GM23338 (cell line): Measurements from ENCODE around the gene JAKMIP1. TPM values are rescaled to one million over a fixed set of nuclear protein-coding genes. Genes with fewer than 3 reads are reported as not detected.

Source experiments
- ATAC-seq: fragments of 200-7000 bp; cut with Tn5 transposase; 3 replicates; pipeline ENCODE4 v1.9.1; 2020
- DNase-seq: peaks from one replicate; pipeline ENCODE4 v3.0.0-alpha.2; 2015; ENCODE audit warnings: low spot score
- H2AFZ ChIP-seq: fragments of 200-600 bp; sonication (generic); 2 replicates; pipeline ENCODE4 v1.8.0; 2016; ENCODE audit warnings: antibody characterized with exemption, mild to moderate bottlenecking, moderate library complexity
- H3F3A ChIP-seq: fragments of 200-600 bp; sonication (generic); replicated peaks from 2 replicates; pipeline ENCODE4 v1.8.0; 2017; ENCODE audit warnings: antibody characterized with exemption, mixed run types, low read depth
- H3K27ac ChIP-seq: fragments of 200-600 bp; sonication (generic); 2 replicates; pipeline ENCODE4 v1.6.1; 2016; ENCODE audit warnings: low read depth
- H3K27me3 ChIP-seq: fragments of 200-600 bp; sonication (generic); 2 replicates; pipeline ENCODE4 v1.8.0; 2016; ENCODE audit warnings: mild to moderate bottlenecking, mixed run types, moderate library complexity; ENCODE audit not compliant: insufficient read depth
- H3K36me3 ChIP-seq: fragments of 200-600 bp; sonication (generic); 2 replicates; pipeline ENCODE4 v1.8.0; 2016; ENCODE audit warnings: mild to moderate bottlenecking; ENCODE audit not compliant: insufficient read depth
- H3K4me1 ChIP-seq: fragments of 200-600 bp; sonication (generic); 2 replicates; pipeline ENCODE4 v1.8.0; 2016; ENCODE audit warnings: mild to moderate bottlenecking, moderate library complexity; ENCODE audit not compliant: insufficient read depth
- H3K4me2 ChIP-seq: fragments of 200-600 bp; sonication (generic); 2 replicates; pipeline ENCODE4 v1.7.1; 2017; ENCODE audit warnings: mixed run types
- H3K4me3 ChIP-seq: fragments of 200-600 bp; sonication (generic); 2 replicates; pipeline ENCODE4 v1.6.1; 2016; ENCODE audit warnings: mixed run types
- H3K79me2 ChIP-seq: fragments of 200-600 bp; sonication (generic); replicated peaks from 2 replicates; pipeline ENCODE4 v1.8.0; 2017; ENCODE audit warnings: mild to moderate bottlenecking; ENCODE audit not compliant: insufficient read depth
- H3K9me2 ChIP-seq: fragments of 200-600 bp; sonication (generic); 2 replicates; pipeline ENCODE4 v1.8.0; 2017; ENCODE audit not compliant: insufficient read depth
- H4K20me1 ChIP-seq: fragments of 200-600 bp; sonication (generic); replicated peaks from 2 replicates; pipeline ENCODE4 v1.8.0; 2017; ENCODE audit warnings: mild to moderate bottlenecking; ENCODE audit not compliant: insufficient read depth
- H3K27ac Mint-ChIP-seq: 2 replicates; pipeline ENCODE4 v1.8.0; 2020; ENCODE audit warnings: inconsistent platforms, mild to moderate bottlenecking, moderate library complexity, mixed read lengths
- H3K27me3 Mint-ChIP-seq: 3 replicates; pipeline ENCODE4 v1.8.0; 2022; ENCODE audit warnings: low read depth, mild to moderate bottlenecking, moderate library complexity, mixed read lengths, inconsistent platforms; ENCODE audit not compliant: insufficient read depth, poor library complexity
- H3K36me3 Mint-ChIP-seq: 3 replicates; pipeline ENCODE4 v1.8.0; 2021; ENCODE audit warnings: low read depth, mild to moderate bottlenecking, inconsistent platforms, moderate library complexity, mixed read lengths
- H3K4me1 Mint-ChIP-seq: 3 replicates; pipeline ENCODE4 v1.8.0; 2020; ENCODE audit warnings: mild to moderate bottlenecking, inconsistent platforms, mixed read lengths
- H3K4me3 Mint-ChIP-seq: 3 replicates; pipeline ENCODE4 v1.8.0; 2021; ENCODE audit warnings: moderate library complexity, mild to moderate bottlenecking, inconsistent platforms, mixed read lengths
- H3K9me3 Mint-ChIP-seq: 3 replicates; pipeline ENCODE4 v1.8.0; 2020; ENCODE audit warnings: moderate library complexity, mild to moderate bottlenecking, inconsistent platforms, mixed read lengths
- CREB1 ChIP-seq: fragments of 250-450 bp; sonication (Bioruptor Pico); IDR thresholded peaks from 2 replicates; pipeline ENCODE4 v1.5.0; 2020; ENCODE audit warnings: low read depth, mild to moderate bottlenecking, moderate library complexity
- CTCF ChIP-seq, 2 experiments: fragments of 200-600 bp in 1 of 2; sonication (generic) in 1 of 2; conservative IDR thresholded peaks; 2 replicates each; pipeline versions ENCODE4 v1.5.1 to v1.6.1; 2016 to 2017; ENCODE audit warnings: antibody characterized with exemption in 2 of 2, low read depth in 2 of 2, mild to moderate bottlenecking in 2 of 2, moderate library complexity in 1 of 2
- ETS1 ChIP-seq: IDR thresholded peaks from 2 replicates; pipeline ENCODE4 v1.6.1; 2016; ENCODE audit warnings: antibody characterized with exemption
- EZH2 ChIP-seq: fragments of 200-600 bp; sonication (generic); IDR thresholded peaks from one replicate; pipeline ENCODE4 v1.8.0; 2017; ENCODE audit warnings: antibody characterized with exemption, mild to moderate bottlenecking, low read depth; ENCODE audit not compliant: unreplicated experiment
- JUNB ChIP-seq: IDR thresholded peaks from one replicate; pipeline ENCODE4 v1.6.1; 2016; ENCODE audit warnings: antibody characterized with exemption; ENCODE audit not compliant: unreplicated experiment
- NANOG ChIP-seq: IDR thresholded peaks from 2 replicates; pipeline ENCODE4 v1.6.1; 2016; ENCODE audit warnings: antibody characterized with exemption, borderline replicate concordance
- POLR2AphosphoS5 ChIP-seq: IDR thresholded peaks from 2 replicates; pipeline ENCODE4 v1.6.1; 2016; ENCODE audit warnings: antibody characterized with exemption, low read depth
- REST ChIP-seq: IDR thresholded peaks from one replicate; pipeline ENCODE4 v1.6.1; 2018; ENCODE audit warnings: antibody characterized with exemption; ENCODE audit not compliant: unreplicated experiment
- STAT1 ChIP-seq: IDR thresholded peaks from one replicate; pipeline ENCODE4 v1.6.1; 2016; ENCODE audit warnings: antibody characterized with exemption; ENCODE audit not compliant: unreplicated experiment
- ZNF114 ChIP-seq: fragments of 250-450 bp; sonication (Bioruptor Pico); IDR thresholded peaks from 2 replicates; pipeline ENCODE4 v1.5.0; 2020; ENCODE audit warnings: mild to moderate bottlenecking, moderate library complexity
- ZNF331 ChIP-seq: fragments of 250-450 bp; sonication (Bioruptor Pico); IDR thresholded peaks from 2 replicates; pipeline ENCODE4 v1.5.0; 2020; ENCODE audit warnings: low read depth, mild to moderate bottlenecking, moderate library complexity
- ZNF462 ChIP-seq: fragments of 250-450 bp; sonication (Bioruptor Pico); IDR thresholded peaks from 2 replicates; pipeline ENCODE4 v1.5.0; 2020; ENCODE audit warnings: mild to moderate bottlenecking, moderate library complexity
- polyA plus RNA-seq: library from polyadenylated mRNA; unstranded; fragments of >200 nt; fragmentation: Nextera tagmentation; extraction: Ambion mirVana; gene quantifications from 2 replicates; pipeline ENCODE4 v1.2.1, GENCODE V29; 2016
- total RNA-seq: library from RNA; depleted of rRNA; stranded (reverse); fragments of >200 nt; shearing (Covaris generic); gene quantifications from 2 replicates; pipeline ENCODE4 v1.2.3, GENCODE V29; 2014

The JAKMIP1 gene
- total and polyA plus RNA-seq, 2 experiments from 2014 or later = 4.6 to 5.1 TPM

- Histone ChIP-seq H3K36me3 (no peaks in the 10 kb centered on the region), H3K27me3 (peaks cover 10% of the 10 kb centered on the region), H3K4me3 (no peak overlapping the region), H3K79me2 (no peaks in the 10 kb centered on the region), H3F3A (no peaks in the 10 kb centered on the region), H2AFZ (no peak overlapping the region), H3K9me2 (no peaks in the 10 kb centered on the region), H3K27ac (no peak overlapping the region), H3K4me2 (no peak overlapping the region), H3K4me1 (no peaks in the 10 kb centered on the region), H4K20me1 (no peaks in the 10 kb centered on the region)
- H3K27me3 Mint-ChIP-seq = peaks cover 14% of the 10 kb centered on the region
- DNase-seq (no peak), ATAC-seq (no peak)
- no peak overlapping the region for H3K4me3 Mint-ChIP-seq
- H3K4me1 Mint-ChIP-seq = peaks cover 7% of the 10 kb centered on the region; the same call in 2 of the 3 replicates
- peaks cover 7% of the 10 kb centered on the region; the same call in 2 of the 3 replicates for H3K9me3 Mint-ChIP-seq
- no peaks in the 10 kb centered on the region for H3K36me3 Mint-ChIP-seq
- TF ChIP-seq STAT1 (no peak), REST (no peak), CTCF (conservative IDR thresholded peaks at IDR 0.05; ENCODE audit: low read depth in 2 of 2) (no peak), POLR2AphosphoS5 (no peak), ZNF331 (CRISPR knock-in tag) (no peak), EZH2 (no peak), NANOG (no peak), CREB1 (CRISPR knock-in tag) (no peak), ZNF114 (CRISPR knock-in tag) (no peak), JUNB (no peak), ZNF462 (CRISPR knock-in tag) (no peak), ETS1 (no peak)
- H3K27ac Mint-ChIP-seq = no peak overlapping the region
Observed at GRCh38 chr4:6204871-6205566, 4.7 kb upstream of the JAKMIP1 start.
